GM12875 (cell line): ENCODE measurements around the gene ARID1A.

Source experiments
- H3K4me3 ChIP-seq: one replicate; pipeline ENCODE4 v1.5.1; 2011; ENCODE audit warnings: low read depth, low read length, control low read depth
- TF ChIP-seq, protein P1 (sequence below): IDR thresholded peaks from 2 replicates; pipeline ENCODE4 v1.5.1; 2011; ENCODE audit warnings: low read depth, mild to moderate bottlenecking, control low read depth, inconsistent platforms, low read length, moderate library complexity, borderline replicate concordance; ENCODE audit not compliant: insufficient read depth

The ARID1A gene

DNA sequence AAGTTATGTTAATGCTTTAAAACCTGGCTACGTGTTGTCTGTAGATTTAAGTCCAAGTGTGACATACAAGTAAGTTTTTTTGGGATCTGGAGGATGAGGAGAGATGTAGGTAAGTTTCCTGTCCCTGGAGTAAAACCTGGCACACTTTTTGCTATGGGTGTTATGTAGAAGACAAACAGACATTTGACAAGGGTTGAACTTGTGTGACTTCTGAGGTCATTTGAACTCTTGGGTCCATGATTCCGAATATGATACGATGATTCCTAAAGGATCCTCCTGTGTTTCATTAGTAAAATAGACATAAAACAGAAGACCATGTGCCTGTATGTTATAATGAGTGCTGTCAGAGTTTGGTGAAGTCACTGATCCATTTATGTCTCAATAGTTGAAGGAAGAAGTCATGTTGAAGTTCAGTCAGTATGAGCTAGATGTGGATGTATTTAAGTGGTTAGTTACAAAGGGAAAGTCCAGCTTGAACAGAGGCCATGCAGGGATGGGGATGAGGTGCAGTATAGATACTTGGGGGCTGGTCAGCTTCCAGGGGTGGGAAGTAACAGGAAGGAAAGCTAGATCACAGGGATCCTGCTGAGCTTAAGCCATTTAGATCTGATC, 44.3 kb downstream of the ARID1A start:
- TF ChIP-seq, protein P1, sequence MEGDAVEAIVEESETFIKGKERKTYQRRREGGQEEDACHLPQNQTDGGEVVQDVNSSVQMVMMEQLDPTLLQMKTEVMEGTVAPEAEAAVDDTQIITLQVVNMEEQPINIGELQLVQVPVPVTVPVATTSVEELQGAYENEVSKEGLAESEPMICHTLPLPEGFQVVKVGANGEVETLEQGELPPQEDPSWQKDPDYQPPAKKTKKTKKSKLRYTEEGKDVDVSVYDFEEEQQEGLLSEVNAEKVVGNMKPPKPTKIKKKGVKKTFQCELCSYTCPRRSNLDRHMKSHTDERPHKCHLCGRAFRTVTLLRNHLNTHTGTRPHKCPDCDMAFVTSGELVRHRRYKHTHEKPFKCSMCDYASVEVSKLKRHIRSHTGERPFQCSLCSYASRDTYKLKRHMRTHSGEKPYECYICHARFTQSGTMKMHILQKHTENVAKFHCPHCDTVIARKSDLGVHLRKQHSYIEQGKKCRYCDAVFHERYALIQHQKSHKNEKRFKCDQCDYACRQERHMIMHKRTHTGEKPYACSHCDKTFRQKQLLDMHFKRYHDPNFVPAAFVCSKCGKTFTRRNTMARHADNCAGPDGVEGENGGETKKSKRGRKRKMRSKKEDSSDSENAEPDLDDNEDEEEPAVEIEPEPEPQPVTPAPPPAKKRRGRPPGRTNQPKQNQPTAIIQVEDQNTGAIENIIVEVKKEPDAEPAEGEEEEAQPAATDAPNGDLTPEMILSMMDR, result no peak
- no peak overlapping the region for H3K4me3 ChIP-seq

DNA sequence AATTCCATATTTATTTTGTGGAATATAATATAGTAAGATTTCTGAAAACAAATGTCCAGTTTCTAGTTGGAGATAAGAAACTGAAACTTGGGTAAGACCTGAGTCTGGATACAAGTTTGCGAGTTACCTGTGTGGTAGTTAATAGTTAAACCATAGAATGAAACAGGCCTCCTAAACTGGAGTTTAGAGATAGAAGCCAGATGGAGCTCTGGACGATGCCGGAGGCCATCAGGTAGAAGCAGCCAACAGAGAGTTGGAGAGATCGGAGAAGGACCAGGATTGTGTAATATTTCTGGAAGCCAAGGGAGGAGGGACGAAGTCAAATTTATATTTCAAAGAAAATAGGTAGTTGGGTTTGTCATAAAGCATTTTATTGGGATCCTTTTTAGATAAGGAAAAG, 45.1 kb downstream of the ARID1A start:
- TF ChIP-seq, protein P1, result no peak

DNA sequence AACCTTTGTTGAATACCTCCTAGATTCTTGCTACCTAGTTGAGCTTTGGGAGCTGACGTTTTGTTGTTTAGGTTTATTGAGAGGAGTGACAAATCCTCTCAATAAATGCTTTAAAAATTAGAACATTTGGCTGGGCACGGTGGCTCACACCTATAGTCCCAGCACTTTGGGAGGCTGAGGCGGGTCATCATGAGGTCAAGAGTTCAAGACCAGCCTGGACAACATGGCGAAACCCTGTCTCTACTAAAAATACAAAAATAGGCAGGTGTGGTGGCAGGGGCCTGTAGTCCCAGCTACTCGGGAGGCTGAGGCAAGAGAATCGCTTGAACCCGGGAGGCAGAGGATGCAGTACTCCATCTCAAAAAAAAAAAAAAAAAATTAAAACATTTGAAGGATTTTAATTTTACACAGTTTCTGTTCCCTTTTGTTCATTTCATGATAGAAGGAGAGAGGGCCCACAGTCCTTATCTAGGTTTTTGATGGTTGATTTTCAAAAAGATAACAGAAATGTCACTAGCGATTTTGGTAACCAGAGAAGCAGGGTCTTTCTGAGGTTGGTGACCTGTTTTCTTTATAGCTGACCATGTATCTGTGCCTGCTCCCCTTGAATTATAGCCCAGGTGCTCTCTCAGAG, 47.7 kb downstream of the ARID1A start:
- TF ChIP-seq, protein P1, result no peak
- no peak overlapping the region for H3K4me3 ChIP-seq

More for the DNA sequence above, 45.1 kb downstream of the ARID1A start:
- H3K4me3 ChIP-seq, result no peak overlapping the region

DNA sequence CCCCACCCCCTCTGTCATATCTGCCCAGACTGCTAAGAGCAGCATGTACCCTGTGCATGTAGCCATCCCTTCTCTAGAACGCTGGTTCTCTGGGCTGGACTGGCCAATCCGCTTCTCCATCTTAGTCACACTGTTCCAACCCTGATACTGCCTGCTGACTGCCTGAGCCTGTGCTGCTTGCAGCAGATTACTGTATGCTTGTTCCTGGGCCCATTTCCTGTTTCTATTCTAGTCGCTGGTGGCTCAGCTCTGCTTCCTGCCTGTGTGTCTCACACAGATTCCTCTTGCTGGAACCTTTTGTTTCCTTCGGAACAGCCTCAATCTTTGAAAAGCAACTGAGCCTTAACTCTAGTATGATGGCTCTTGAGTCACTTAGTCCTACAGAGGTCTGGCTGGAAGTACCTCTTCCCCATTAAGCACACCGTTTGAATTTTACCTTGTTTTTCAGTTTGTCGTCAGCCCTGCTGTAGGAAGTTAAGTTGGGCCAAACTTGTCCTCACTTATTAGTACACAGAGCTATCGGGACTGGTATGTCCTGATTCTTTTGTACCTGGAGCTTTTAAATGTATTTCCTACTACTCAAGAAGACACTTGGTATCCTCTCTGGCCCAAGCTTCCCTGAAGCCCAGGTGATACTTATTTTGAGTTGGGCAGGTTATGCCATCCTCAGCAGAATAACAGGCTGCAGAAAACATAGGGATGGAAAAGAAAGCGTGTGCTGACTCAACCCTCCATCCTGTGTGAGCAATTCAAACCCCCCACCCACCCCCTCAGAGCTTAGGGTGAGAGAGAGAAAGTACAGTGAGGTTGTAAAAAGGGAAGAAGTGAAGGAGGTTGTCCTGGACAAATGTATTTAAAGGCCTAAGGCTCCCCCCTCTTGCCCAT, 48.5 kb downstream of the ARID1A start:
- H3K4me3 ChIP-seq, result no peak overlapping the region
- TF ChIP-seq, protein P1, result no peak

DNA sequence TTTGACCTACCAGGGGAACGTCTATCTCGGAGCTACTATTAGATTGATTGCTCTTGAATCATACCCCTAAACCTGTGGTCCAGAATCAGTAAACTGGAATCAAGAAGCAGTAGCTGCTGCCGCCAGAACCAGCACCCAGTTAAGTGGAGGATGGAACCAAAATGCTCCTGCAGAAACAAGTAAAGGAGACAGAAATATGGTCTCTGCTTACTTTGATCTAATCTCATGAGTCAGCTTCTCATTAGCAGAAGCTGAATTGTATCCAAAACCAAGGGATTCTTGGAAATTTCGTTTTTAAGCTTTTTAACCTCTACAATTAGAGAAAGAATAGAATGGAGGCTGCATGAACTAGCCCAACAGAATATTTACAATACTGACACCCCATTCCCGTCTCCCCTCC, 49.4 kb downstream of the ARID1A start:
- H3K4me3 ChIP-seq, result no peak overlapping the region
- TF ChIP-seq, protein P1, result no peak

DNA sequence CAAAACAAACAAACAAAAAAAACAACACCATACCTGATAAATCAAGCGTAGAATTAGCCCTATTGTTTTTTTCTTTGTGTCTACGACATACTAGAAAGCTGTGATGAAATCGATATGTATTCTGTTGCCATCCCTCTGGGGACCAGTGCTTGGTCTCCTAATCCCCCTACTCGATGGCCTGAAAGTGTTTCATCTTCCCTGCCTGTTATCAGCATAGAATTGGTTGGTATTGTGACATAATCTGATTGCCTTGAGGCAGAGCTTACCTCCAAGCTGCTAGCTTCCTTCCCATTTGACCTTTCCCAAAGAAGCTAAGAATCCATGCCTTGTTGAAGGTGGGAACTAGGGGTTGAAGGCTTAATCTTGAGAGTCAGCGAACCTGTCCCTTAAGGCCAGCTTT, 51.2 kb downstream of the ARID1A start:
- TF ChIP-seq, protein P1, result no peak

More for the DNA sequence above, 51.2 kb downstream of the ARID1A start:
- no peak overlapping the region for H3K4me3 ChIP-seq
